HUDEP-2 (cell line): ENCODE data around the gene CDH12.
"Not testable (repeated sequence)": the region's sequence is repeated elsewhere in the genome, so short reads cannot be mapped to it uniquely, and the experiment has no call there.

Experiments
- DNase-seq, 76 experiments: peaks; one replicate each; lab custom pipeline; 2025; ENCODE audit not compliant: unreplicated experiment in 76 of 76; lab: John Stamatoyannopoulos, UW

Gene CDH12

GRCh38 chr5:22329683-22330082 is 523.5 kb downstream of the CDH12 start:
- no peak for DNase-seq

DNA sequence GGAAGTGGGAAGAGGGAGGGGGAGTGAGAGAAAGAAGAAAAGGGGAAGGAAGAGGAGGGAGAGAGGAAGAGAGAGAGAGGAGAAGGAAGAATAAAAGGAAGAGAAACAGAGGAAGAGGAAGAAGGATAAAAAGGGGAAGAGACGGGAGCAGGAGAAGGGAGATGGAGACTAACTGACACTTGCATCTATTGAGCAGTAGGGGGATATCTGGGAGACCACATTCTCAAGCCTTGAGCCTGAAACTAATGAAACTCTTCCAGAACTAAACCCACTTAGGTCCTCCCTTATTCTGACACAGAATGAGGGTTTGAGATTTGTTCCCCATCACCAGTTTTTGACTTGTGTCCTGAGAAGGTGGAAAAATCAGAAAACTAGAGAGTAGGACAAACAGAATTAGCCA is 533.3 kb downstream of the CDH12 start:
- no peak for DNase-seq

GRCh38 chr5:22316294-22316693 is 536.9 kb downstream of the CDH12 start:
- no peak for DNase-seq

- not testable (repeated sequence) for DNase-seq
These were observed 538.1 kb downstream of the CDH12 start for GRCh38 chr5:22315052-22315451.

- no peak for DNase-seq
These were observed 538.6 kb downstream of the CDH12 start for GRCh38 chr5:22314548-22314947.

- DNase-seq: no peak
These were observed 547.1 kb downstream of the CDH12 start for GRCh38 chr5:22306011-22306410.

GRCh38 chr5:22295832-22296231 is 557.3 kb downstream of the CDH12 start:
- DNase-seq: no peak

DNA sequence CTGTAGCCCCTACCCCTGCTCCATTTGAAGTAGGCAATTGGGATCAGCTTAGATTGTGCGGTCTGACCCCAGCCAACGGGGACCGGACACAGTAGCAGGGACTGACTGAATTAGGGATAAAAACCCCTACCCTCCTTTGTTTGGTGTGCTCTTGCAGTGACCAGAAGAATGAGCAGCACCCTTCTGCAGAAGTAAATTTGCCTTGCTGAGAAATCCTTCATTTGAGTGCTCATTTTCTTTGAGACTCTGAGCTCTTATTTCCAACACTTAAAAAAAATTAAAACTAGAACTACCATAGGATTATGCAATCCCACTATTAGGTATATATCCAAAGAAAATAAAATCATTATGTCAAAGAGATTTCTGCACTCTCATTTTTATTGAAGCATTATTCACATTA is 560.0 kb downstream of the CDH12 start:
- no peak for DNase-seq

- DNase-seq: no peak
These were observed 575.0 kb downstream of the CDH12 start for GRCh38 chr5:22278164-22278563.

- DNase-seq: no peak
These were observed 576.1 kb downstream of the CDH12 start for GRCh38 chr5:22277006-22277405.

DNA sequence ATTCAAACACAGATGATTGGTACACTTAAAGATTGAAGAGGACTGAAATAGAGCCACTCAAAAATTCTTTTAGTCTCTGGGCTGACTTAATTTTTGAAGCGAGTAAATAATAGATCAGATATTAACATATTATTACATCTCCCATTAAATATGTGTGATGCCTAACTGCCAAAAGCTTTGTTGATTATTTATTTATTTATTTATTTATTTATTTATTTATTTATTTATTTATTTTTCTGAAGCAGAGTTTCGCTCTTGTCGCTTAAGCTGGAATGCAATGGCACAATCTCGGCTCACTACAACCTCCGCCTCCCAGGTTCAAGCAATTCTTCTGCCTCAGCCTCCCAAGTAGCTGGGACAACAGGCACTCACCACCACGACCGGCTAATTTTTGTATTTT is 587.3 kb downstream of the CDH12 start:
- not testable (repeated sequence) for DNase-seq

GRCh38 chr5:22258139-22258538 is 595.0 kb downstream of the CDH12 start:
- no peak for DNase-seq

- no peak for DNase-seq
These were observed 602.6 kb downstream of the CDH12 start for GRCh38 chr5:22250528-22250927.

GRCh38 chr5:22249209-22249729 is 603.9 kb downstream of the CDH12 start:
- peak in 1 of 76 experiments; percentile 2 for DNase-seq

DNA sequence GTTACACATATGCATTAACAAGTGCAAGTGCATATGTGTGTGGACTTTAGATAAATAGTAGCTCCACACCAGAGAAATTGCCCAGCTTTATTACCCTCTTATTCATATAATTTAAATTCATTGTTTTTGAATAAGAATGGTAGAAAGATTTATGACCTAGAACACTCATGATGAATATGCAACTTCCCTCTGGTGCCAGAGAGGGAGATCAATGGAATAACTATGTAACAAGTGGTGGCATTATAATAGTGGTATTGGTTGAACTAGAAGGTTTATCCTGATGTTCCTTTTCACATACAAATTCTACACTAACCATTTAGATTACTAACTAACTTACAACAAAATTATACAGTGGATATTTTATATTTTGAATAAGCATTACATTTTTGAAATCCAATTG is 607.4 kb downstream of the CDH12 start:
- DNase-seq: no peak

DNA sequence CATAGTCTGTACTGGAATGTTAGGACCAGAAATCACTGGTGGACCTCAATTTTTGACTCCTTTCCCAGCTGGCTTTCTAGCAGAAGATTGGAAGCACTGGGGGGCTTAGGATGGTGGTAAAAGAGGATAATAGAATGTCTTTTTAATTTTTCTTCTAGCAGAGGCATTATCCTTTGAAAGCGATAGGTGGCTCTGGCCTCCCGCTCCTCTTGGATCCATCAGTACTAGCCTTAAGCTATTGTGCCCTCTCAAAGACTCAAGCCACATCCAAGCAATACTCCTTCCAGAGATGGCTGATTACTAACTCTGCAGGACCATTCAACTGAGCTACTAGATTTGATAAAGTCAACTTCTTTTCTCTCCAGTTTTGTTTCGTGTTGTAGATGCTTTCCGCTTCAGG is 610.6 kb downstream of the CDH12 start:
- no peak for DNase-seq

DNA sequence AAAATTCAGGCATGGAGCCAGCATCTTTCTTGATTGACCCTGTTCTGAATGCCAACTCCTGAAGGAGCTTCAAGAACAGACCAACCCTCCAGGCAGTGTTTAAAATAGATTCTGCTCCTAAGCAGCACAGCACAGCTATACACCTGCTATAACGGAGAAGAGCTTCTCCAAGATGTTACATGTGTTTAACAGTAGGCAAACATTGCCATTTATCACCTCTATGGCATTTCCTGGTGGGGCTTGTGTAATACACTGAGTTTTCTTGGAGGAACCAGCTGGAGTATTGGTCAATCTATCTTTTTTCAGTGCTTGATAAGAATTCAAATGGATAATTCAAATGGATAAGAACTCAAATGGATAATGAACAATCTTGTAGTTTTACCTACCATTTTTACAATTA is 615.1 kb downstream of the CDH12 start:
- DNase-seq: no peak

DNA sequence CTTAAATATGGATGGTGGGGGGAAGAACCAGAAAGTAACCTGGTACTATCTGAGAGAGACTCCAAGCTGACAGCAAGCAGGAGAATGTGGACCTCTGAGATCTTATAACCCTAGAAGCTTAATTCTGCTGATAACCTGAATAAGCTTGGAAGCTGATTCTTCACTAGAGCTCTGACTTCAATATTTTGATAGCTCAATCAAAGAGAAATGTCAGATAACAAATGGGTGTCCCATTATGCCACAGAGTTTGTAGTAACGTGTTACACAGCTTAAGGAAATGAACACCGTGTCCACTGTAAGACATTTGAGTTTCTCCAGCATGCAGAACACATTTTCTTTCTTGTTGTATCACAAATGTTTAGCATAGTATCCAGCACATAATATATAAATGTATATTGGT is 626.7 kb downstream of the CDH12 start:
- no peak for DNase-seq

- no peak for DNase-seq
These were observed 630.1 kb downstream of the CDH12 start for GRCh38 chr5:22223079-22223478.

DNA sequence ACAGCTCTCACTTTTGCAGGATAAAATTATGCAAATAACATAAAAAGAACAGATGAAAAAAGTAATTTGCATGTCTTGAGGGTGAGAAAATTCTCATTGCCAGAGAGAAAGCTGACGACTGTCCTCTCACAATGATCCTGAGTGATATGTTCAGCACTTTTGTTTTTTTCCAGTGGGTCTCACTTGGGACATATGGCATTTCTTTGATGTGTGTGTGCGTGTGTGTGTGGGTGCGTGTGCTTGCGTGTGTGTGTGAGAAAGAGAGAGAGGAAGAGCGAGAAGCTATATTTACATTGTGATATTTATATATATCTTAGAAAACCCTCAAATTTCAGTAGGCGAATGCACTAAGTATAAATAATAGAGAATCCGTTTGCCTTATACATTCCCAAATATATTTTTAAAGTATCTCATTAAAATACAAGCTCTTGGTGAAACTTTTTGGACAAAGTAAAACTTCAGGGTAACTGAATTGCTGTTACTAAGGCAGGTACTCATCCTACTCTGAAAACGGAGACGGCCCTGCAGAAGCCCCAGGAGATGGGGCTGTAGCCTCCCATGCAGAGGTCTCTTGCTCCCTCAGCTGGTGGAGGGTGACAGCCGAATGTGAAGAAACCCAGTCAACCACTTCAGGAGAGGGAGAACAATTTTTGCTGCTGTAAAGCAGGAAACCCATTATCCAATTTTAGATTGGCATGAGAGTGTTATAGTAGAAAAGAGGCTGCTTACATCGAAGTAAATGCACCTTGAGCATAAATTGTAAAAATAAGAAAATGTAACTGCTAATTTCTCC is 639.2 kb downstream of the CDH12 start:
- peak in 6 of 76 experiments; percentile 1 to 17 (median 4) for DNase-seq

DNA sequence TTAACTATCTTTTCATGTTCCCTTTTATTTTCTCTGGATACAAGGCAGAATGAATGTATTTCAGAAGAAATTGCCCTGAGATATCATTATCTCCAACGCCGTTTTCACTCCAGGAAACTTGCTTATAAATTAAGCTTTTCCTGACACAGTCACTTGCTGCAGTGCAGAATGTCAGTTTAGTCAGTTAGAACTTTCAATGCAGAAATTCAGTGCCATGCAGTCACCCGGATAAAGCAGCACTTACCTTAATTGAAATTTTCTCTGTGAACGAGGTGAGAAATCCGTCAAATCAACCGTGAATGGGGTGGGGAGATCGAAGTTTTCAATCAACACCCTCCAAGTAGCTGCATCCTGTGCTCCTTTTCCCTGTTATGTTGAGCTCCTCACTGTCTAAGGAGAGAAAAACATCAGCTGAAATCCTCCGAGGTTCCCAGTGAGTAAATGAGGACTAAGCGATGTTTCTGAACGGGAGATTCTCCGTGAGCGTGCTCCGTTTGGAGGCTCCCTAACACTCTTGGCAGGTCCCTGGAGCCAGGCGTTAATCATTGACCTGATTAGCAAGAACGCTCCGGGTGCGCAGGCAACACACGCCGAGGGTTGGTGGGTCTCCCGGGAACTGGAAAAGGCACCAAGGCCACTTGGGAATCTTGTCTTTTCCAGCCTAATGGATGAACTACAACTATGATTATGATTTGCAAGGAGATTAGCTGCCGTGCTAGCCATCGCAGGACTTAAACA is 640.7 kb downstream of the CDH12 start:
- not testable (repeated sequence) for DNase-seq

DNA sequence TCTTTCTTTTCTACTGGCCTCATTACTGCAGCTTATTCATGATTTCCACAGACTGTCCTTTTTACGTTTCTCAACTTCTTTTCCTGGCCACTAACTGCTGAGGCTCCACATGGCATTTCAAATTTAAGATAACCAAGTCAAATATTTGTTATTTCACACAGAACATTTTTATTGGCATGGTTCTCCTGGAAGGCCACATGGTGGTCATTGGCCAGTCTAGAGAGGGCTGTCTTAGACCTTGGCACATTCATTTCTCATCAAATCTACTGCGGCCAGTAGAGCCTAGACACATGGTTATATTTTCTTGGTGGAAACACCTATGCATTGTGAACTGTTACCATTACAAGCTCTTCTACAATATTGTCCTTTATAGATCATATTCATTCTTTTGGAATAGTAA is 644.7 kb downstream of the CDH12 start:
- DNase-seq: not testable (repeated sequence)
